ENCODE results near the gene TEAD1. TPM values are rescaled to one million over a fixed set of nuclear protein-coding genes. Genes with fewer than 3 reads are reported as not detected.

Gene TEAD1
- total RNA-seq, 1 donor: 176 TPM

DNA sequence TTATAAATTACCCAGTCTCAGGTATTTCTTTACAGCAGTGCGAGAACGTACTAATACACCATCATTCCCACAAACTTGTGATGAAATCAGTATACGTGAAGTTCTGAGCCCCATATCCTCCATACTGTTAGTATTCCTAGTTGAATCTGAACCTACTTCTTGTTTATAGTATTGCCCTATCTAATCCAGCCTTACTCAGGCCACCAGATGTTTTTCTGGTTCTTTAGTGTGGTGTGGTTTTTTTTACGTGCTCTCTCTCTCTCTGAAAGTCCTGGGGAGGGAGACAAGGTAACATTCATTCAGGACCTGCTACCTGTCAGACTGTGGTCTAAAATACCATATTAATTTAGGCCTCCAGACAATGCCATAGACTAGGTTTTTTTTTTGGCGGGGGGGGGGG lies 47.6 kb upstream of the TEAD1 start:
- no peak overlapping the region for H3K4me3 ChIP-seq (ENCODE audit: insufficient read depth, low read length)
- H3K4me1 ChIP-seq (ENCODE audit: insufficient read depth, low read length): peaks cover 16% of the 10 kb centered on the region
- TF ChIP-seq, protein P1, sequence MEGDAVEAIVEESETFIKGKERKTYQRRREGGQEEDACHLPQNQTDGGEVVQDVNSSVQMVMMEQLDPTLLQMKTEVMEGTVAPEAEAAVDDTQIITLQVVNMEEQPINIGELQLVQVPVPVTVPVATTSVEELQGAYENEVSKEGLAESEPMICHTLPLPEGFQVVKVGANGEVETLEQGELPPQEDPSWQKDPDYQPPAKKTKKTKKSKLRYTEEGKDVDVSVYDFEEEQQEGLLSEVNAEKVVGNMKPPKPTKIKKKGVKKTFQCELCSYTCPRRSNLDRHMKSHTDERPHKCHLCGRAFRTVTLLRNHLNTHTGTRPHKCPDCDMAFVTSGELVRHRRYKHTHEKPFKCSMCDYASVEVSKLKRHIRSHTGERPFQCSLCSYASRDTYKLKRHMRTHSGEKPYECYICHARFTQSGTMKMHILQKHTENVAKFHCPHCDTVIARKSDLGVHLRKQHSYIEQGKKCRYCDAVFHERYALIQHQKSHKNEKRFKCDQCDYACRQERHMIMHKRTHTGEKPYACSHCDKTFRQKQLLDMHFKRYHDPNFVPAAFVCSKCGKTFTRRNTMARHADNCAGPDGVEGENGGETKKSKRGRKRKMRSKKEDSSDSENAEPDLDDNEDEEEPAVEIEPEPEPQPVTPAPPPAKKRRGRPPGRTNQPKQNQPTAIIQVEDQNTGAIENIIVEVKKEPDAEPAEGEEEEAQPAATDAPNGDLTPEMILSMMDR (IDR thresholded peaks at IDR 0.05; ENCODE audit: extremely low read depth, low read depth, low read length): no peak
- no peaks in the 10 kb centered on the region for H3K36me3 ChIP-seq (ENCODE audit: insufficient read depth, low read length)
- no peaks in the 10 kb centered on the region for H3K79me2 ChIP-seq (ENCODE audit: insufficient read depth, low read length)
- DNase-seq (ENCODE audit: insufficient read length, low spot score, missing footprints): no peak
- no peaks in the 10 kb centered on the region for H3K27me3 ChIP-seq (ENCODE audit: insufficient read depth, low read length)
- no peak overlapping the region for H2AFZ ChIP-seq (ENCODE audit: low read length)
- no peak overlapping the region for H3K4me2 ChIP-seq (ENCODE audit: insufficient read depth, low read length)
- H3K9me3 ChIP-seq (ENCODE audit: low read depth, low read length): peaks cover 2% of the 10 kb centered on the region
- H3K27ac ChIP-seq (ENCODE audit: low read depth, low read length): peak overlapping the region; percentile 94
- no peaks in the 10 kb centered on the region for H4K20me1 ChIP-seq (ENCODE audit: insufficient read depth, low read length)

DNA sequence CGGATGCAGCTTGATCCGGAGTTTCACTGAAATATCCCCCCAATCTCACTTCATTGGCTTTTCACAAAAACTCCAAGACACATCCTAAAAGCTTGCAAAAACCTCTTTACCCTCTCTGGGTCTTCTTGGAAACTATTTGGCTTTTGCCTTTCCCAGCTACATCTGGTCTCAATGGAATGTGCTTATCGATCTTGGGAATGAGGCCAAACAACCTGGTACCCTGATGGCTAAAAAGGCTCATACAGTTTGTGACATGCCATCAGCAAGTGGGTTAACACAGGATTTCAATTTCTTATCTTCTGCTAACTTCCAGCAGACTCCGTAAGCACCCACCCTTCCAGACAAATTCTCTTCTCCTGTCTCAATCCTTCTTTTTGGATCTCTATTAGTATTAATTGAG lies 45.9 kb upstream of the TEAD1 start:
- H3K4me3 ChIP-seq (ENCODE audit: insufficient read depth, low read length): no peak overlapping the region
- TF ChIP-seq, protein P1 (IDR thresholded peaks at IDR 0.05; ENCODE audit: extremely low read depth, low read depth, low read length): no peak

DNA sequence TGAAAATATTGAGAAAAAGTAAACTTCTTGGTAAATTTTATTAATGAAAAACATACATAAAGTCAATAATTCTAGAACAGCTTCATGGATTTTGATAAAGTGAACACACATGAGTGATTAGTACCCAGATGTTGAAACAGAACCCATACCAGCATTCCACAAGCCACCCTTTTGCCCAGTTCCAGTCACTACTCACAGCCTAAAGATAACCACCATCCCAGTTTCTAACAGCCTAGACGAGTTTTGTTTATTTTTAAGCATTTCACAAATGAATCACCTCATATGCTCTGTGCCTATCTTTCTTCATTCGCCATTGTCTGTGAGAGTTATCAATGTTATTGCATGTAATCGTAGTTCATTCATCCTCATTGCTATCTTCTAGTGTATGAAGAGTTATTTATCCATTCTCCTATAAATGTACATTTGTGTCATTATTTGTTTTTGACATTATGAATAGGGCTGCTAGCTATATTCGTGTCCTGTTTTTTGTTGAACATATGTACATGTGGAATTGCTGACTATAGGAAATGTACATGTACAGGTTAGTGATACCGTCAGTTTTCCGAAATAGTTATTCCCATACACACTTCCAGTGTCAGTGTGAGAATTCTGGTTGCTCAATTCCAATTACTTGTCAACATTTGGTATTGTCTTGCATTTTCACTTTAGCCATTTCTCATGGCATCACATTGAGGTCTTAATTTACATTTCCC lies 44.5 kb upstream of the TEAD1 start:
- Histone ChIP-seq H3K36me3 (ENCODE audit: insufficient read depth, low read length) (no peaks in the 10 kb centered on the region), H3K27me3 (ENCODE audit: insufficient read depth, low read length) (no peaks in the 10 kb centered on the region), H3K79me2 (ENCODE audit: insufficient read depth, low read length) (no peaks in the 10 kb centered on the region), H3K9me3 (ENCODE audit: low read depth, low read length) (no peaks in the 10 kb centered on the region), H3K4me3 (ENCODE audit: insufficient read depth, low read length) (no peak overlapping the region), H4K20me1 (ENCODE audit: insufficient read depth, low read length) (no peaks in the 10 kb centered on the region), H3K4me1 (ENCODE audit: insufficient read depth, low read length) (peaks cover 16% of the 10 kb centered on the region), H3K27ac (ENCODE audit: low read depth, low read length) (peak overlapping the region; percentile 14), H3K4me2 (ENCODE audit: insufficient read depth, low read length) (no peak overlapping the region), H2AFZ (ENCODE audit: low read length) (no peak overlapping the region)
- TF ChIP-seq, protein P1 (IDR thresholded peaks at IDR 0.05; ENCODE audit: extremely low read depth, low read depth, low read length): no peak
- DNase-seq (ENCODE audit: insufficient read length, low spot score, missing footprints): peak; percentile 86

More for the DNA sequence above, 45.9 kb upstream of the TEAD1 start:
- Histone ChIP-seq H4K20me1 (ENCODE audit: insufficient read depth, low read length) (no peaks in the 10 kb centered on the region), H3K4me1 (ENCODE audit: insufficient read depth, low read length) (peaks cover 16% of the 10 kb centered on the region), H2AFZ (ENCODE audit: low read length) (no peak overlapping the region), H3K36me3 (ENCODE audit: insufficient read depth, low read length) (no peaks in the 10 kb centered on the region), H3K27me3 (ENCODE audit: insufficient read depth, low read length) (no peaks in the 10 kb centered on the region), H3K27ac (ENCODE audit: low read depth, low read length) (no peak overlapping the region), H3K9me3 (ENCODE audit: low read depth, low read length) (peaks cover 2% of the 10 kb centered on the region), H3K4me2 (ENCODE audit: insufficient read depth, low read length) (no peak overlapping the region), H3K79me2 (ENCODE audit: insufficient read depth, low read length) (no peaks in the 10 kb centered on the region)
- DNase-seq (ENCODE audit: insufficient read length, low spot score, missing footprints): no peak

DNA sequence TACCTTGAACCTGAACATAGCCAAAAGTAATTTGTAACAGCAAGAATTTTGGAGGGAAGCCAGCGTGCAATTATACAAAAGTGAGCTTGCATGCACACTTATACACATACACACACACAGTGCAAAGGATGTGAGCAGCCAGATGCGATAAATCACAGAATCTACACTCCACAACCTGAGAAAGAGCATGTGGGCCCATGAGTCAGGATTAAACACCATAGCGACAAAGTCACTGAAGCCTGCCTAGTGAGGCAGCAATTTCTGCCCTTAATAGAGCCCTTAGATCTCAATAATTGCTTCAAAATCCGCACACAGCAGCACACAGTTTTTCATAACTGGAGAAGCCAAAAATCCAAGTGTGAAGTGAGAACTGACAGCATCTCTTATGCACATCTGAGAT lies 42.6 kb upstream of the TEAD1 start:
- Histone ChIP-seq H3K9me3 (ENCODE audit: low read depth, low read length) (no peaks in the 10 kb centered on the region), H3K4me3 (ENCODE audit: insufficient read depth, low read length) (no peak overlapping the region), H3K4me2 (ENCODE audit: insufficient read depth, low read length) (no peak overlapping the region), H3K36me3 (ENCODE audit: insufficient read depth, low read length) (no peaks in the 10 kb centered on the region), H3K27ac (ENCODE audit: low read depth, low read length) (no peak overlapping the region), H3K79me2 (ENCODE audit: insufficient read depth, low read length) (no peaks in the 10 kb centered on the region), H2AFZ (ENCODE audit: low read length) (no peak overlapping the region), H3K4me1 (ENCODE audit: insufficient read depth, low read length) (peaks cover 3% of the 10 kb centered on the region), H4K20me1 (ENCODE audit: insufficient read depth, low read length) (no peaks in the 10 kb centered on the region), H3K27me3 (ENCODE audit: insufficient read depth, low read length) (no peaks in the 10 kb centered on the region)
- DNase-seq (ENCODE audit: insufficient read length, low spot score, missing footprints): no peak
- TF ChIP-seq, protein P1 (IDR thresholded peaks at IDR 0.05; ENCODE audit: extremely low read depth, low read depth, low read length): no peak
